Measurements from ENCODE around the gene ATOH1.

The ATOH1 gene

GRCh38 chr4:93867416-93868001 is 39.0 kb downstream of the ATOH1 start:
- Histone ChIP-seq H3K9me3 (ENCODE audit: insufficient read depth, low read length) (no peaks in the 10 kb centered on the region), H3K4me2 (ENCODE audit: low read depth, low read length, poor library complexity, severe bottlenecking) (no peak overlapping the region), H3K9ac (ENCODE audit: low read length) (no peak overlapping the region), H3K9me2 (replicated peaks; ENCODE audit: insufficient read depth, low read length) (no peaks in the 10 kb centered on the region), H3K4me3 (ENCODE audit: insufficient read depth, low read length, poor library complexity, severe bottlenecking) (no peak overlapping the region), H3K27me3 (ENCODE audit: low read length) (no peaks in the 10 kb centered on the region), H4K20me1 (ENCODE audit: low read depth, low read length) (no peaks in the 10 kb centered on the region), H3K27ac (ENCODE audit: low read depth, low read length) (no peak overlapping the region), H3F3A (ENCODE audit: insufficient read depth) (no peaks in the 10 kb centered on the region), H3K36me3 (ENCODE audit: low read length) (no peaks in the 10 kb centered on the region), H3K79me2 (ENCODE audit: insufficient read depth, low read length) (no peaks in the 10 kb centered on the region), H2AFZ (ENCODE audit: low read depth, low read length, severe bottlenecking) (no peak overlapping the region)
- TF ChIP-seq CTCF (IDR thresholded peaks at IDR 0.05; ENCODE audit: insufficient read depth, low read length, poor library complexity, severe bottlenecking) (no peak), EZH2phosphoT487 (conservative IDR thresholded peaks at IDR 0.05; ENCODE audit: low read length) (no peak)

GRCh38 chr4:93870876-93871458 is 42.4 kb downstream of the ATOH1 start:
- H3K4me2 ChIP-seq (ENCODE audit: low read depth, low read length, poor library complexity, severe bottlenecking), result no peak overlapping the region
- H3K9me2 ChIP-seq (replicated peaks; ENCODE audit: insufficient read depth, low read length), result no peaks in the 10 kb centered on the region
- no peak overlapping the region for H3K9ac ChIP-seq (ENCODE audit: low read length)
- H4K20me1 ChIP-seq (ENCODE audit: low read depth, low read length), result no peaks in the 10 kb centered on the region
- no peaks in the 10 kb centered on the region for H3K79me2 ChIP-seq (ENCODE audit: insufficient read depth, low read length)
- no peaks in the 10 kb centered on the region for H3K36me3 ChIP-seq (ENCODE audit: low read length)
- TF ChIP-seq CTCF (IDR thresholded peaks at IDR 0.05; ENCODE audit: insufficient read depth, low read length, poor library complexity, severe bottlenecking) (no peak), EZH2phosphoT487 (conservative IDR thresholded peaks at IDR 0.05; ENCODE audit: low read length) (no peak)
- H2AFZ ChIP-seq (ENCODE audit: low read depth, low read length, severe bottlenecking), result no peak overlapping the region
- H3K4me3 ChIP-seq (ENCODE audit: insufficient read depth, low read length, poor library complexity, severe bottlenecking), result no peak overlapping the region
- no peak overlapping the region for H3K27ac ChIP-seq (ENCODE audit: low read depth, low read length)
- no peaks in the 10 kb centered on the region for H3K9me3 ChIP-seq (ENCODE audit: insufficient read depth, low read length)
- H3K27me3 ChIP-seq (ENCODE audit: low read length), result no peaks in the 10 kb centered on the region
- H3F3A ChIP-seq (ENCODE audit: insufficient read depth), result no peaks in the 10 kb centered on the region

- TF ChIP-seq CTCF (IDR thresholded peaks at IDR 0.05; ENCODE audit: insufficient read depth, low read length, poor library complexity, severe bottlenecking), result no peak
- no peak for TF ChIP-seq EZH2phosphoT487 (conservative IDR thresholded peaks at IDR 0.05; ENCODE audit: low read length)
Measured at GRCh38 chr4:93876754-93877153, 48.2 kb downstream of the ATOH1 start.

More at GRCh38 chr4:93876754-93877153, 48.2 kb downstream of the ATOH1 start:
- Histone ChIP-seq H3K9me2 (replicated peaks; ENCODE audit: insufficient read depth, low read length) (no peaks in the 10 kb centered on the region), H3K79me2 (ENCODE audit: insufficient read depth, low read length) (no peaks in the 10 kb centered on the region), H3K27ac (ENCODE audit: low read depth, low read length) (no peak overlapping the region), H3K27me3 (ENCODE audit: low read length) (no peaks in the 10 kb centered on the region), H3F3A (ENCODE audit: insufficient read depth) (no peaks in the 10 kb centered on the region), H3K9me3 (ENCODE audit: insufficient read depth, low read length) (no peaks in the 10 kb centered on the region), H3K4me3 (ENCODE audit: insufficient read depth, low read length, poor library complexity, severe bottlenecking) (no peak overlapping the region), H4K20me1 (ENCODE audit: low read depth, low read length) (no peaks in the 10 kb centered on the region), H3K36me3 (ENCODE audit: low read length) (no peaks in the 10 kb centered on the region), H3K4me2 (ENCODE audit: low read depth, low read length, poor library complexity, severe bottlenecking) (no peak overlapping the region), H3K9ac (ENCODE audit: low read length) (no peak overlapping the region), H2AFZ (ENCODE audit: low read depth, low read length, severe bottlenecking) (no peak overlapping the region)

Data from SU-DHL-6 (cell line).